ENCODE measurements around the gene DSCAML1.

Gene DSCAML1

GRCh38 chr11:117620086-117620485 is 176.9 kb downstream of the DSCAML1 start:
- Histone ChIP-seq H3K27me3 (ENCODE audit: insufficient read depth, low read length) (no peaks in the 10 kb centered on the region), H3K27ac (ENCODE audit: low read depth, low read length, poor library complexity, severe bottlenecking) (no peak overlapping the region), H3K9me3 (ENCODE audit: low read length) (no peaks in the 10 kb centered on the region), H3K79me2 (ENCODE audit: insufficient read depth, low read length) (no peaks in the 10 kb centered on the region), H3K9ac (ENCODE audit: low read length) (no peak overlapping the region), H3K4me3 (ENCODE audit: low read depth, low read length, poor library complexity, severe bottlenecking) (no peak overlapping the region), H3K4me2 (ENCODE audit: low read length) (no peak overlapping the region), H2AFZ (ENCODE audit: low read length) (no peak overlapping the region), H3K36me3 (ENCODE audit: insufficient read depth, low read length) (no peaks in the 10 kb centered on the region), H3K4me1 (ENCODE audit: insufficient read depth, low read length, severe bottlenecking) (no peaks in the 10 kb centered on the region), H4K20me1 (ENCODE audit: insufficient read depth, low read length) (no peaks in the 10 kb centered on the region), H3K9me2 (ENCODE audit: low read depth, low read length) (no peaks in the 10 kb centered on the region), H3F3A (ENCODE audit: insufficient read depth, low read length) (no peaks in the 10 kb centered on the region)
- no peak for TF ChIP-seq EZH2 (IDR thresholded peaks at IDR 0.05; ENCODE audit: borderline replicate concordance, low read length)
- no peak for TF ChIP-seq CTCF (IDR thresholded peaks at IDR 0.05; ENCODE audit: low read length)

GRCh38 chr11:117619661-117620060 is 177.4 kb downstream of the DSCAML1 start:
- Histone ChIP-seq H3K79me2 (ENCODE audit: insufficient read depth, low read length) (no peaks in the 10 kb centered on the region), H3K4me1 (ENCODE audit: insufficient read depth, low read length, severe bottlenecking) (no peaks in the 10 kb centered on the region), H4K20me1 (ENCODE audit: insufficient read depth, low read length) (no peaks in the 10 kb centered on the region), H3K4me2 (ENCODE audit: low read length) (no peak overlapping the region), H3K27ac (ENCODE audit: low read depth, low read length, poor library complexity, severe bottlenecking) (no peak overlapping the region), H3F3A (ENCODE audit: insufficient read depth, low read length) (no peaks in the 10 kb centered on the region), H2AFZ (ENCODE audit: low read length) (no peak overlapping the region), H3K9ac (ENCODE audit: low read length) (no peak overlapping the region), H3K4me3 (ENCODE audit: low read depth, low read length, poor library complexity, severe bottlenecking) (no peak overlapping the region), H3K9me3 (ENCODE audit: low read length) (no peaks in the 10 kb centered on the region), H3K27me3 (ENCODE audit: insufficient read depth, low read length) (no peaks in the 10 kb centered on the region), H3K9me2 (ENCODE audit: low read depth, low read length) (no peaks in the 10 kb centered on the region), H3K36me3 (ENCODE audit: insufficient read depth, low read length) (no peaks in the 10 kb centered on the region)
- TF ChIP-seq EZH2 (IDR thresholded peaks at IDR 0.05; ENCODE audit: borderline replicate concordance, low read length) (no peak), CTCF (IDR thresholded peaks at IDR 0.05; ENCODE audit: low read length) (no peak)

GRCh38 chr11:117618982-117619355 is 178.0 kb downstream of the DSCAML1 start:
- Histone ChIP-seq H3K9ac (ENCODE audit: low read length) (no peak overlapping the region), H3K4me3 (ENCODE audit: low read depth, low read length, poor library complexity, severe bottlenecking) (no peak overlapping the region), H4K20me1 (ENCODE audit: insufficient read depth, low read length) (no peaks in the 10 kb centered on the region), H3K9me3 (ENCODE audit: low read length) (no peaks in the 10 kb centered on the region), H3F3A (ENCODE audit: insufficient read depth, low read length) (no peaks in the 10 kb centered on the region), H2AFZ (ENCODE audit: low read length) (no peak overlapping the region), H3K4me1 (ENCODE audit: insufficient read depth, low read length, severe bottlenecking) (no peaks in the 10 kb centered on the region), H3K27me3 (ENCODE audit: insufficient read depth, low read length) (no peaks in the 10 kb centered on the region), H3K27ac (ENCODE audit: low read depth, low read length, poor library complexity, severe bottlenecking) (no peak overlapping the region), H3K4me2 (ENCODE audit: low read length) (no peak overlapping the region), H3K9me2 (ENCODE audit: low read depth, low read length) (no peaks in the 10 kb centered on the region), H3K79me2 (ENCODE audit: insufficient read depth, low read length) (no peaks in the 10 kb centered on the region), H3K36me3 (ENCODE audit: insufficient read depth, low read length) (no peaks in the 10 kb centered on the region)
- TF ChIP-seq CTCF (IDR thresholded peaks at IDR 0.05; ENCODE audit: low read length) = no peak
- TF ChIP-seq EZH2 (IDR thresholded peaks at IDR 0.05; ENCODE audit: borderline replicate concordance, low read length) = no peak

Data from OCI-LY1 (cell line).